ENCODE results near the gene ANXA2R. TPM values are rescaled to one million over a fixed set of nuclear protein-coding genes. Genes with fewer than 3 reads are reported as not detected.

The ANXA2R gene
- total RNA-seq, 2 donors from 2014 or later: 2.4 to 6.2 TPM

DNA sequence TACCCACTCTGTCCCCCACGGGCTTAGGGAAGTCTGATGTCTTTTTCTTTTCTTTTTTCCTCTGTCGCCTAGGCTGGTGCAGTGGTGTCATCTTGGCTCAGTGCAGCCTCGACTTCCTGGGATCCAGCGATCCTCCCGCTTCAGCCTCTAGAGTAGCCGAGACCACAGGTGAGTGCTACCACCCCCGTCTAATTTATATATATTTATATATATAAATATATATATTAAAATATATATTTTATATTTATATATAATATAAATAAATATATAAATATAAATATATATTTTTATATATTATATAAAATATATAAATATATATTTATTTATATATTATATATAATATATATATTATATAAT is 3.3 kb upstream of the ANXA2R start:
- H3K4me1 Mint-ChIP-seq: peaks cover 6% of the 10 kb centered on the region
- H3K27me3 Mint-ChIP-seq: no peaks in the 10 kb centered on the region
- peak overlapping the region; percentile 91 for H3K27ac Mint-ChIP-seq
- H3K9me3 Mint-ChIP-seq: no peaks in the 10 kb centered on the region
- no peak for ATAC-seq (replicated peaks)
- H3K36me3 Mint-ChIP-seq (ENCODE audit: low read depth): no peaks in the 10 kb centered on the region
- H3K4me3 Mint-ChIP-seq: peak overlapping the region; percentile 97

DNA sequence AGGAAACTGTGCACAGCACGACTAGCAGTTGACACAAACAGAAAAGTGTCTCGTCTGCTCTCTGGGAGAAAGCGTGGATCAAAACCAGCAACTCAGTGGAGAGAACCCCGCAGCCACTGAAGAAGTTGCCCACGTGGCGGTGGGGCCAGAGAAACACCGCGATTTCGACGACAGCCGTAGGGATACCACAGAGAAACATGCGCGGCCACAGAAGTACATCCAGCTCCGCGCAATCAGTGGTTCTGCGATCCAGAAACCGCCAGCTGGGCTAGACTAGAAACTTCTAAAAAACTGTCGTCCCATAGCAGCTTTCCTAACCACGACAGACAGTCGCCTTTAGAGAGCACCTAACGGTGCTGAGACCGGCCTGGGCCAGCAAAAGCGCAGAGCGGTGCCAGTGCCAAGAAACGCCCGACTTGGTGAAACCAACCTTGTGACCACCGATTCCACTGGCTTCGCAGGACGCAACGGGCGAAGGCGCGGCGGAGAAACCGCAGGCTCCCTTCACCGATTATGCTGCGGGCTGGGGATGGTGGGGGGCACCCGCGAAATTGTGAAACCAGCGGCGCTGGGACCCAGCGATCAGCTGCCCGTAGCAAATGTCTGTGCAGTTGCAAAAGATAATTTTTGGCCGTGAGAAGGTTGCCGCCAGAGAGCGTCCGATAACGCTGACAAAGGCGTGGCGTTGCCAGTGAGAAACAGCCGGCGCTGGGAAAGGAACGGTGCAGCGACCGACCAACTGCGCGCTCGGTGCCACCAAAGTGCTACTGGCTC is 2.7 kb upstream of the ANXA2R start:
- H3K4me3 Mint-ChIP-seq: peak overlapping the region; percentile 97
- H3K9me3 Mint-ChIP-seq: no peaks in the 10 kb centered on the region
- peak overlapping the region; percentile 91 for H3K27ac Mint-ChIP-seq
- no peaks in the 10 kb centered on the region for H3K36me3 Mint-ChIP-seq (ENCODE audit: low read depth)
- H3K27me3 Mint-ChIP-seq: no peaks in the 10 kb centered on the region
- ATAC-seq (replicated peaks): peak; percentile 25
- H3K4me1 Mint-ChIP-seq: peaks cover 10% of the 10 kb centered on the region

DNA sequence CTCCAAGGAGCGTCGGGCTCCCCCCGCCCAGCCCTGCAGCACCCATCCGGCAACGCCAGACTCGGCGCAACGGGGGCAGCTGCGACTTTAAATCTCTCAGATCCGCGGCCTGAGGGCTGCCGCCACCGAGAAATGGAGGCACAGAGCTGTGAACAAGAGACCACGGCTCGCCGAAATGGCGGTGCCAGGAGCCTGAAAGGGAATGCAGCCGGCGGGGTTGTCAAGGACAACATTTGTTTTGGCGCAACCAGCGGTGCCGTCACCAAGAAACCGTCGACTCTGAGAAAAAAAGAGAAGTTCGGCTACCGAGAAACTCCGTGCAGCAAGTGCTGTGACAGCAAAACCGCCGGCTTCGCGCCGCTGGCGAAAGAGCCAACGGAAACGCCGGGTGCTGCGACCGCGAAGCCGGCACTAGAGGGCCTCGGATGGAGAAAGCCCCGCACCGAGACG is 2.1 kb upstream of the ANXA2R start:
- no peaks in the 10 kb centered on the region for H3K9me3 Mint-ChIP-seq

DNA sequence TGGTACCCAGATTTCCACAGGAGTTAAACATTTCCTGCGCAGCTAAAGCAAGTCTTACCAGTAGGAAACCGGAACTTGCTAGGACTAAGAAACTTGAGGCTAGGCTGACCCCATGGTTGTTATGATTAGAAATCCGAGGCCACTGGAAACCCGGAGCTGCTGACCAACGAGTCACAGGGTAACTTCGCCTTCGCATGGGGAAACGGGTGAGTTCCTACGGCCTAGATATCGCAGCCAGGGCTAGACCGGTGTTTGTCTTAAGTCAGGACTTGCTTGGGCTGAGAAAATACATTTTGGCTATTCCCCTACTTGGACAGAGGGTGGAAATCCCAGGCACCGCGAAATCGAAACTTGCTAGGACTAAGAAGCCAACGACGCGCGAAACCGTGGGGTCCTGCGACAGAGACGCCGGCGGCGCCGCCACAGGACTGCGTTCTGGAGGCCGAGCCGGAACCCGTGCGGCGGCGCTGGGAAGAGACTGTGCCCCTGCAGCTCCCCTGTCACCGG is 1.6 kb upstream of the ANXA2R start:
- Mint-ChIP-seq H3K27me3 (no peaks in the 10 kb centered on the region), H3K27ac (peak overlapping the region; percentile 91)

More for the DNA sequence above, 2.1 kb upstream of the ANXA2R start:
- Mint-ChIP-seq H3K36me3 (ENCODE audit: low read depth) (no peaks in the 10 kb centered on the region), H3K4me1 (peaks cover 16% of the 10 kb centered on the region), H3K27me3 (no peaks in the 10 kb centered on the region), H3K4me3 (peak overlapping the region; percentile 97), H3K27ac (peak overlapping the region; percentile 91)
- peak; percentile 8 for ATAC-seq (replicated peaks)

DNA sequence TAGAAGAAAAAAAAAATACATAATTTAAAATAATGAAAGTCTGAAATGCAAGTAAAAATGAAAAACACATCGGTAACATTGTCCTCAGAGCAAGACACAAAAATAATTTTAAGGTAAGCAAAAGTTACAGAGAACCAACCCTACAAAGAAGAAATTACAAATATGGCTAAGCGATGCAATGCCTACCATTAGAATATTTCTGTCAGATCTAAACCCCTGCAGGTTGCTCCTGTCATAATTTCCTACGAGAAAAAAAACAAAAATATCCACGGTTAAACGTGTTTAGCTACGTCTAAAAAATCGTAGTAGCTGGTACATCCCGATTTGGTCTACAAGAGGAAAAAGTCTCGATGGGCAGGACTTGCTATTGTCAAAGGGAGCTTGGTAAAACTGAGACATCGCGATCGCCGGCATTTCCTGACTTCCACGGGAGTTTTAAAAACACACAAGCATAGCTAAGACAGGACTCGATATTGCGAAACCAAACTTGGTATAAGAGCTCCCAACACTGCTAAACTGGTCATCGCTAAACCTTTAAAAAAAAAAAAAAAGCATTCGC is 1.1 kb upstream of the ANXA2R start:
- ATAC-seq (replicated peaks): no peak
- Mint-ChIP-seq H3K4me3 (peak overlapping the region; percentile 97), H3K27me3 (no peaks in the 10 kb centered on the region), H3K36me3 (ENCODE audit: low read depth) (no peaks in the 10 kb centered on the region), H3K4me1 (peaks cover 16% of the 10 kb centered on the region), H3K9me3 (no peaks in the 10 kb centered on the region), H3K27ac (peak overlapping the region; percentile 91)

More for the DNA sequence above, 1.6 kb upstream of the ANXA2R start:
- peak; percentile 22 for ATAC-seq (replicated peaks)
- Mint-ChIP-seq H3K4me3 (peak overlapping the region; percentile 97), H3K36me3 (ENCODE audit: low read depth) (no peaks in the 10 kb centered on the region), H3K9me3 (no peaks in the 10 kb centered on the region), H3K4me1 (peaks cover 16% of the 10 kb centered on the region)

DNA sequence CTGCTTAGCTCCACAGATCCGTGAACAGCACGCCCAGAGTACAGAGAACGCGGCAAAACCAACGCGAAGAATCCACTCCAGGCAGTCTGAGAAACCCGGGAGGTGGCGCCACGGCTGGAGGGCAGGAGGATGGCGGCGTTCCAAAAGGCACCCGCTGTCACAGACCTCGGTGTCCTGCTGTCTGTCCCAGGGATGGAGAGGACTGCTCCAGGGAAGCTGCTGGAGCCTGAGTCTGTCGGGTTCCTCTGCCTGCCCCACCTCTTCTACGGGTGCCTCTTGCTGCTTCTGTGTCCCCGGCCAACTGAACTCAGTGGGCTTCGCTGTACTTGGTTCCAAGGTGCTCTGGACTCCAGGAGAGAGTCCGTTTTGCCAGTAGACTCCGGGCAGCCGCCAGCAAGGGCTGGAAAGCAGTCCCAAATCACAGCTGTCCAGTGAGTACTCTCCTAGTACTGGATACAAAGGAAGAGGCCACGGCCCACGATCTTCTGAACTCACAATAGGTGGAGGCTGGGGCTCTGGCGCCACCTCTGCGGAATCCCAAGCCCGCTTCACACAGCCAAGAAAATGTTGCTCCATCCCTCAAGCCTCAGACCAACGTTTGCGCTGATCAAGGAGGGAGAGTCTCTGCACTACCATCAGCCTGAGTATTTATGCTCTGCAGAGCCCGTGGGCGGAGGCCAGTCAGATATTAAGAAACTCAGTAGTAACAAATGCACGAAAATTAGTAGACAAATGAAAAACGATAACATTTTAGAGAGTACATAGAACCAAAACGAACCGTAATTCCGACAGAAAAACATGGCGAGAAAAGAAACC is 440 bp downstream of the ANXA2R start:
- Mint-ChIP-seq H3K4me3 (peak overlapping the region; percentile 97), H3K36me3 (ENCODE audit: low read depth) (no peaks in the 10 kb centered on the region), H3K27me3 (no peaks in the 10 kb centered on the region), H3K9me3 (no peaks in the 10 kb centered on the region), H3K4me1 (peaks cover 10% of the 10 kb centered on the region), H3K27ac (peak overlapping the region; percentile 91)
- peak; percentile 37 for ATAC-seq (replicated peaks)

DNA sequence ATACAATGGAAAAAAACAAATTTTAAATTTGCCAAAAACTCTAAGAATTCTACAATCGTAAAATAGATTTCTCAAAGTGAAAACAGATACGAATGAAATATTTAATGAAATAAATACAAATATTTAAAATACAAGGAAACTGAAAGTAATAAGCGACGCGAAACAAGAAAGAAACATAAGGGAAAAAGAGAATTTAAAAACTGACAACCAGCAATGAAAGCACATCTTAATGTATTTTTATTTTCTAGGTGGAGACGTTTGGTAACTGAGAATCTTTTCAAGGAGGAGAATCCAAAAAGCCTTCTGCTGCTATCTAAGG is 1.0 kb downstream of the ANXA2R start:
- Mint-ChIP-seq H3K9me3 (no peaks in the 10 kb centered on the region), H3K36me3 (ENCODE audit: low read depth) (no peaks in the 10 kb centered on the region), H3K27me3 (no peaks in the 10 kb centered on the region), H3K4me1 (peaks cover 16% of the 10 kb centered on the region), H3K27ac (peak overlapping the region; percentile 91), H3K4me3 (peak overlapping the region; percentile 97)
- ATAC-seq (replicated peaks): no peak

DNA sequence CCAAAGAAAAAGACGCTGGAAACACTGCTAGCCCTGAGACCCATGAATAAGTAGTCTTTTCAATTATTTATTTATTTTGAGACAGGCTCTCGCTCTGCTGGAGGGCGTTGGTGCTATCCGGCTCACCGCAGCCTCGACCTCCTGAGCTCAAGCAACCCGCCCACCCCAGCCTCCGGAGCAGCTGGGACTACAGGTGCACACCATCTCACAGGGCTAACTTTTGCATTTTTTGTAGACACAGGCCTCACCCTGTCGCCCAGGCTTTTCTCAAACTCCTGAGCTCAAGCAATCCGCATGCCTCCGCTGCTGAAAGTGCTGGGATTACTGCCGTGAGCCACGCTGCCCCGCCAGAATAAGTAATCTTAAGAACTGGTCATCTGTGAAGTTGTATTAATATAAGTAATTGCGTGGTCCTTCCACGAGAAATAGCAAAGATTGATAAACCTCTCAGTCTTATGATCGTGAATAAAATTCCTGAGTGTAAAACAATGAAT is 1.6 kb downstream of the ANXA2R start:
- peak overlapping the region; percentile 97 for H3K4me3 Mint-ChIP-seq
- H3K36me3 Mint-ChIP-seq (ENCODE audit: low read depth): no peaks in the 10 kb centered on the region
- H3K27me3 Mint-ChIP-seq: no peaks in the 10 kb centered on the region
- peak overlapping the region; percentile 91 for H3K27ac Mint-ChIP-seq
- H3K4me1 Mint-ChIP-seq: peaks cover 16% of the 10 kb centered on the region
- no peak for ATAC-seq (replicated peaks)
- no peaks in the 10 kb centered on the region for H3K9me3 Mint-ChIP-seq

DNA sequence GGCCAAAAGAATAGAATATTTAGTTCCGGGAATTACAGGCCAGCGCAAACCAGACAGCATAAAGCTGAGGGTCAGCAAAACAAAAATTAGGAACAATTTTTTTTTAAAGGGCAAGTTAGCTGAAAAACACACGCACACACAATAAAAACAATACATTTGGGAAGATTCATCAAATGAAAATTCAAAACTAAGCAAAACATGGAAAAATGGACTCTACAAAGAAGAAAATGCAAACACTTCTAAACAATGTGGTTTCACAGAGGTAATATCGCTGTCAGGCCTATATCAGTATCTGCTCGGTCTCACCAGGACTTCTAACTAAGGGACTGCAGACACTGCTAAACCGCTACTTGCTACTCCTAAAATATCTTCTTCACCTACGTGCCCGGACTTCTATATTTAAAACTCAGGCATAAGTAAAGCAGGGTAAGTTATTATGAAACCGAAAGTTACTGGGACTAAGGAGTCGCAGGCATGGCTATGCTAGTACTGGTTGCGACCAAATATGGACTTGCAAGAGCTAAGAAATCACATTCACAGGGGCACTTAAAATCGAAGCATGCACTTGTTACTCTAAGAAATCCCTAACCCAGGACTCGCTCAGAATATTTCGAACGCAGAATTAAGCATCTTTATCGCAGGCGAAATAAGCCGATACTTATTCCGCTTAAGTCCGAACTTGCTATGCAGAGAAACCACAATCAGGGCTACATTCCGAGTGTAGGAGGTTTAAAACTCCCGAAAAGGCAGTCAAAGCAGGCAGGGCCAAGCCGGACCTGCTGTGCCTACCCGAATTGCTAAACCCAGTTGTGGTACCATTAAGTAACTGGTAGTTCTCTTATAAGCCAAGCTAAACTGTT is 2.3 kb downstream of the ANXA2R start:
- Mint-ChIP-seq H3K27me3 (no peaks in the 10 kb centered on the region), H3K9me3 (no peaks in the 10 kb centered on the region), H3K27ac (peak overlapping the region; percentile 91), H3K4me3 (peak overlapping the region; percentile 97), H3K4me1 (peaks cover 16% of the 10 kb centered on the region), H3K36me3 (ENCODE audit: low read depth) (no peaks in the 10 kb centered on the region)
- peak; percentile 31 for ATAC-seq (replicated peaks)

DNA sequence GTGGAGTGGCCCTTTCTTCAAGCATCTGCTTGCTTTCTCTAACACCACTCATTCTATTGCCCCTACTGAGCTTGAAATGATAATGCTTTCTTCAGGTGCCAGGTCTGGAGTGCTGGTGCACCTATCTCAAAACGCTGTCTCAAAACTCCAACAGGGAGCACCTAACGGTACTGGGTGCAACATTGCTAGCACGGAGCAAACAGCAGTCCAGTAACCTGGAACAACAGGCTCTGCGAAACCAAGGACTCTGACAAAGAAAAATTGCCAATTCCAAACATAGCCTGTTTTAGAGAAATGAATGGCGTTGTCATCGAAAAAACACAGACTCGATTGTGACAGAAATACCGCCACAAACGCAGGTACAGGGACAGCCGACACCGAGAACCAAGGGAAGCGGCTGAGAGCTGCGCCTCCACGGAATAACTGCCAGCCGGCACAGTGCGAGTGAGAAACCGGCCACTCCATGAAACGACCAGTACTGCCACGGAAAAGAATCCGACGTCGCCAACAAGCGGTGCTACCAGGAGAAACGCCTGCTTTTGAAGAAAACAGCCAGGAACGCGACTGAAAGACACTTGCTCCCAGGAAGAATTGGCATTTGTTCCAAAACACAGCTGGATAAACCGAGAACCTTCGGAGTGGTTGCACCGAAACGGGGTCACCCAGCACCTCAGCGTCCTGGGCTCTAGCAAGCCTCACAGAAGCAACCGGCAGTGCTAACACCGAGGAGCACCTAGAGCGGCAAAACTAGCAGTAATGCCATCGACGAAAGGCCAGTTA is 3.1 kb downstream of the ANXA2R start:
- no peaks in the 10 kb centered on the region for H3K9me3 Mint-ChIP-seq
- H3K4me1 Mint-ChIP-seq: peaks cover 16% of the 10 kb centered on the region
- ATAC-seq (replicated peaks): no peak
- peak overlapping the region; percentile 91 for H3K27ac Mint-ChIP-seq
- H3K4me3 Mint-ChIP-seq: peak overlapping the region; percentile 97
- H3K27me3 Mint-ChIP-seq: no peaks in the 10 kb centered on the region
- no peaks in the 10 kb centered on the region for H3K36me3 Mint-ChIP-seq (ENCODE audit: low read depth)

DNA sequence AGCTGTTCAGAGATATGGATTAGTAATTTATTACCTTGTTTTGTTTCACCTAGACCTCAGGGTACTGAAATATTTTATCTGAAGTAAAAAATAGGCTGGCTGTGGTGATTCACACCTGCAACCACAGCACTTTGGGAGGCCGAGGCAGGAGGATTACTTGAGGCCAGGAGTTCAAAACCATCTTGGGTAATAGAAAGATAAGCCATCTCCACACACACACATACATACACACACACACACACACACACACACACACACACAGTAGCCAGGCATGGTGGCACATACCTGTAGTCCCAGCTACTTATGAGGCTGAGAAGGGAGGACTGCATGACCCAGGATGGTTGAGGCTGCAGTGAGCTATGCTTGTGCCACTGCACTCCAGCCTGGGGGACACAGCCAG is 3.7 kb downstream of the ANXA2R start:
- H3K4me3 Mint-ChIP-seq: peak overlapping the region; percentile 97
- H3K27me3 Mint-ChIP-seq: no peaks in the 10 kb centered on the region
- H3K4me1 Mint-ChIP-seq: peaks cover 16% of the 10 kb centered on the region
- H3K27ac Mint-ChIP-seq: no peak overlapping the region
- no peak for ATAC-seq (replicated peaks)
- H3K36me3 Mint-ChIP-seq (ENCODE audit: low read depth): no peaks in the 10 kb centered on the region
- no peaks in the 10 kb centered on the region for H3K9me3 Mint-ChIP-seq

DNA sequence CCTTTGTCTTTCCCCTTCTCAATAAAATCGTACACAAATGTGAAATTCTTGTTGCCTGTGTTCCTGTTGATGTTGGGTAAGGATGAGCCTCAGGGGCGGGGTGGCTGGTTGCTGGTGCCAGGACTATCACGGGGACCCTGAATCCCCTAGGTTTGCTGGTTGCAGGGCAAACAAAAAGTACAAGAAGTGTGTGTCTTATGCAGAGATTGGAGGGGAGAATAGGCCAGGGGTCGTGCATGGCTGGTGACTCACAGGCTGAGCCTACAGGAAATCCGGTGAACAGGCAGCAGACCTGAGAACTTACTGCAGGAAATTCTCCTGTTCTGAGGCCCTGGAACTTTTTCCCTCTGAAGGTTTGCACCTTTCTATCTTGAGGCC is 5.5 kb downstream of the ANXA2R start:
- Mint-ChIP-seq H3K4me1 (peaks cover 23% of the 10 kb centered on the region), H3K4me3 (peak overlapping the region; percentile 9), H3K36me3 (ENCODE audit: low read depth) (no peaks in the 10 kb centered on the region), H3K27me3 (no peaks in the 10 kb centered on the region), H3K9me3 (no peaks in the 10 kb centered on the region), H3K27ac (no peak overlapping the region)
- no peak for ATAC-seq (replicated peaks)

DNA sequence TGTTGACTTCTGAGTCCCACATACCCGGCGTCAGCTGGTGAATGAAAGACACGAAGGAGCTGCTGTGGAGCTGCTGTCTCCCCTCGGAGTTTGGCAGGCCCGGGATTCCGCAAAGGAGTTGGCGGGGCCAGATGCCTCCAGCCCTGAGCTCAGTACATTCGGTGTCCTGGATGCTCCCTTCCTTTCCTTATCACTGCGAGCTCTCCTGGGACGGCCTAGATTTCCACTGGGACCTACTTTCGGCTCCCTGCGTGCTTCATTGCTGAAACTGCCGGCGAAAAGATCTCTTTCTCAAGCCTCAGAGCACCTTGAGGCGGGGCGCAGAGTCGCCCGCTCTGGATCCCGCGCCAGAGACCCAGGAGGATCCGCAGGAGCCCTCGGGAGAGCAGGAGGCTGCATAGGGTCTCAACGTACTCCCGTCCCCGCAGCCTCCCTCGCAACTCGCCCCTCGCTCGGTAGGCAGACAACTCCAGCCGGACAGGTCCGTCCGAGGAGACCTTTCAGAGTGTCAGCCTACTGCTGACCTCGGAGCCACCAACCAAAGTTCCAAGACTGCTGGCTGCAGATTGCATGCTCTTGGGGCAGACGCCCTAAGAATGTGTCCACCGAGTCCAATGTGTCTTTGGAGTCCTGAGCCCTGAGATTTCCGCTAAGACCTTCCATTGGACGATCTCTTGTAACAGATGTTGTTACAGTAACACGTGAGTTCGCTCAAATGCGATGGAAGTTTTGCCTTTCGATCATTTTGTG is 6.1 kb downstream of the ANXA2R start:
- H3K36me3 Mint-ChIP-seq (ENCODE audit: low read depth): no peaks in the 10 kb centered on the region
- no peak for ATAC-seq (replicated peaks)
- H3K27me3 Mint-ChIP-seq: no peaks in the 10 kb centered on the region
- H3K9me3 Mint-ChIP-seq: no peaks in the 10 kb centered on the region
- peaks cover 24% of the 10 kb centered on the region for H3K4me1 Mint-ChIP-seq
- peak overlapping the region; percentile 9 for H3K4me3 Mint-ChIP-seq
- no peak overlapping the region for H3K27ac Mint-ChIP-seq
